ENCODE data around the gene ZNF691.

DNA sequence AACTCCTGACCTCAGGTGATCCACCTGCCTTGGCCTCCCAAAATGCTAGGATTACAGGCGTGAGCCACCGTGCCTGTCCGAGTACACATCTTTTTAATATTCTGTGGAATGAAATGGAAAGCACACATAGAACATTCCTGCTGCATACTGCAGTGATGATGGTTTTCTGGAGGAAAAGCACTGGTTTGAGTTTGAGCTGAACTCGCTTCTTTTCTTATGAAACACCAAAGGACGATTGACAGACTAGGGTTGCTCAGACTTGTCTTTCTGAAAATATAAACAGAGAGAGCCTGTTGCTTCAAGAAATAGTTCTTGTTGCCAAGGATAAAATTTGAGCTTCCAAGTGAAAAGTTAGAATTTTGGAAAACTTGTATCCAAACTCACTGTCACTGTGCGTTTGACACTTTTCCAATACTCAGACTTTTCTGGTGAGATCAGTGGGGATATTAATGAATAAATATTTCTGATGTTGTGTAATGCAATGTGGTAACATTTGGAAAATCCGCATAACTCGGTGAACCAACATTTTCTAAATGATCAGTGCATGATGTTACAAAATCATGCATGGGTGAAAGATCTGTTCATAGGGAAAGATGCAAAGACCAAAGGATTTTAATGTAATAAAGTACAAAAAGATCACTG is 44.5 kb upstream of the ZNF691 start:
- TF ChIP-seq GATA2 (IDR thresholded peaks at IDR 0.05; ENCODE audit: low read depth, low read length): no peak
- no peak for TF ChIP-seq GATA3 (IDR thresholded peaks at IDR 0.05; ENCODE audit: low read depth, low read length)

Measured in SH-SY5Y (cell line).